ENCODE measurements around the gene HNRNPL.

Gene HNRNPL

DNA sequence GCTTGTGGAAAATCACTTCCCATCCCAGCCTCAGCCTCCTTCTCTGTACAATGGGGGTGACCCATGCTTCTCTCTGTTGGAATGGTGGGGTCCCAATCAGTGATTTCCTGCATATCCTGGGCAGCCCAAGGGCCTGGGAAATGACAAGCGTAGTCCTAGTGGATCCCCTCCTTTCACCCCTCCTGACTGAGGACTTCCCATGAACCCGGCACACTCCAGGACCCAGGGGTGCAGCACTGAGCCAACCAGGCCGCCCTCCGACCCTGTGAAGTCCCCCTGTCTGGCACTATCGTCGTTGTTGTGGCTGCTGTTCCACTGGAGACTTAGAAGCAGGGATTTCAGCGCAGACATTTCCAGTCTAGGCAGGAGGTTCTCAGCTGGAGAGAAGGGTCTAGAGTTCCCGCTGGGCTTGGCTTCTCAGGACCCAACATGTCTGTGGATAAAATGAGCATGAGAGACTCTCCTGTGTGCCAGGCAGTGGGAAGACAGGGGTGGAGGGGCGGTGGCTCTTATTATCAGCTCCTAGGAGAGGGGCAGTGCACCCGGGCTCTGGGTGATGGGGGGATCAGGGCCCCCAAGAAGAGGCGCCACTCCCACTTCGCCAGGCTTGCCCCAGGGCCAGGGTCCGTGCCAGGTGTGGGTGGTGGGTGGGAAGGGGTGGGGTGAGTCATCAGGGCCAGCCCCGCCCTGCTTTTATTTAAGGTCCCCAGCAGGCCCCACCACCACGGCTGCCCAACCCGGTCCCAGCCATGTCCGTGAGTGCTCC lies 61.1 kb downstream of the HNRNPL start, which contains the start of gene LGALS7B:
LGALS7B (plus strand) TSS at position 723 of the 766 bp plus-strand sequence; CDS start at position 750, 27 bp downstream.
- TF ChIP-seq, protein P1, sequence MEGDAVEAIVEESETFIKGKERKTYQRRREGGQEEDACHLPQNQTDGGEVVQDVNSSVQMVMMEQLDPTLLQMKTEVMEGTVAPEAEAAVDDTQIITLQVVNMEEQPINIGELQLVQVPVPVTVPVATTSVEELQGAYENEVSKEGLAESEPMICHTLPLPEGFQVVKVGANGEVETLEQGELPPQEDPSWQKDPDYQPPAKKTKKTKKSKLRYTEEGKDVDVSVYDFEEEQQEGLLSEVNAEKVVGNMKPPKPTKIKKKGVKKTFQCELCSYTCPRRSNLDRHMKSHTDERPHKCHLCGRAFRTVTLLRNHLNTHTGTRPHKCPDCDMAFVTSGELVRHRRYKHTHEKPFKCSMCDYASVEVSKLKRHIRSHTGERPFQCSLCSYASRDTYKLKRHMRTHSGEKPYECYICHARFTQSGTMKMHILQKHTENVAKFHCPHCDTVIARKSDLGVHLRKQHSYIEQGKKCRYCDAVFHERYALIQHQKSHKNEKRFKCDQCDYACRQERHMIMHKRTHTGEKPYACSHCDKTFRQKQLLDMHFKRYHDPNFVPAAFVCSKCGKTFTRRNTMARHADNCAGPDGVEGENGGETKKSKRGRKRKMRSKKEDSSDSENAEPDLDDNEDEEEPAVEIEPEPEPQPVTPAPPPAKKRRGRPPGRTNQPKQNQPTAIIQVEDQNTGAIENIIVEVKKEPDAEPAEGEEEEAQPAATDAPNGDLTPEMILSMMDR (conservative IDR thresholded peaks at IDR 0.05; ENCODE audit: low read depth, low read length), result no peak
- no peak within 1 kb of the TSS for H3K4me3 ChIP-seq (ENCODE audit: low read length)
- DNase-seq (ENCODE audit: low read depth), result no peak

DNA sequence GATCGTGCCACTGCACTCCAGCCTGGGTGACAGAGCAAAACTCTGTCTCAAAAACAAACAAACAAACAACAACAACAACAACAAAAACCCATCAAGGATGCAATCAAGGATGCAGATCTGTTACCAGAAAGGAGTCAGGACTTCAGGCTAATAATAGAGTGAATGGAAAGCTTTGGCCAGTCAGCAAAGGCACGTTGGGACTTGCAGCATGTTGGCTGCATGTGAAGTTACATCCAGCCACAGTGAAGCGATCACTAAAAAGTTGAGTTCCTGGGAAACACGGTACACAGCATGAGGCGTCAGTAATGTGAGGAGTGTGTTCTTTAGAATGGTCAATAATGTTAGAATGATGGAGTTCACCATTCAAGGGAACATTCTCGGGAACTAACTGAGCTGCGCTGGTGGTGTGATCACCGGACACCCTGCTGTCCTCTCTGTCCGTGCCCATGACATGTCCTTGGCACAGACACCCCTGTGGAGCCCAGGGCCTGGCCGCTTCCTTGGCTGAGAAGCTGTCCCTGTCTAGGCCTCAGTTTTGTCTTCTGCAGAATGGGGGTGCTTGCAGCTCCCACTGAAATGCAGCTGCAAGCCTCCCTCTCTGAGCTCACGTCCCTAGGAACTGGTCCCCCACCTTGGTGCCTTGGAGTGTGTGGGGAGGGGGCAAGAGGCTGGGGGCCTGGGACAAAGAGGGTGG lies 63.1 kb downstream of the HNRNPL start:
- no peak for DNase-seq (ENCODE audit: low read depth)
- H3K4me3 ChIP-seq (ENCODE audit: low read length), result no peak overlapping the region
- TF ChIP-seq, protein P1 (conservative IDR thresholded peaks at IDR 0.05; ENCODE audit: low read depth, low read length), result no peak

Measured in retinal pigment epithelial cell (primary cell).